ENCODE data around the gene BCL6.

The BCL6 gene

DNA sequence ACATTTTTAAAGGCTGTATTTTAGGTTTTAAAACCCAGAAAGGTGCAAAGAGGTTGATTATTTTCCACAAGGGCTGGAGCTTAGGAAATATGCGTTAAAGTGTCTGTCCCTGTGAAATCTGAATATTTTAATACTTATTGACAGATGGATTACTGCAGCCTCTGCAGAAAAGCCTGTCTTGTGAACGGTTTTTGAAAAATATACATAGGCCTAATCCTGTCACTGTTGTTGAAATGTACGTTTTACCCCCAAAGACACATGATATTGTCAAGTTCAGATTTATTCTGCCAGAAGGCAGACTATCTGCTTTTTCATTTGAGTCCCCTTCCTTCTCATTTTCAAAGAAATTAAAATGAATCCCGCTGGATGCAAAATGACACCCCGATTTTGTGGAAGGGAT, 2.2 kb upstream of the BCL6 start:
- TF ChIP-seq, protein P1, sequence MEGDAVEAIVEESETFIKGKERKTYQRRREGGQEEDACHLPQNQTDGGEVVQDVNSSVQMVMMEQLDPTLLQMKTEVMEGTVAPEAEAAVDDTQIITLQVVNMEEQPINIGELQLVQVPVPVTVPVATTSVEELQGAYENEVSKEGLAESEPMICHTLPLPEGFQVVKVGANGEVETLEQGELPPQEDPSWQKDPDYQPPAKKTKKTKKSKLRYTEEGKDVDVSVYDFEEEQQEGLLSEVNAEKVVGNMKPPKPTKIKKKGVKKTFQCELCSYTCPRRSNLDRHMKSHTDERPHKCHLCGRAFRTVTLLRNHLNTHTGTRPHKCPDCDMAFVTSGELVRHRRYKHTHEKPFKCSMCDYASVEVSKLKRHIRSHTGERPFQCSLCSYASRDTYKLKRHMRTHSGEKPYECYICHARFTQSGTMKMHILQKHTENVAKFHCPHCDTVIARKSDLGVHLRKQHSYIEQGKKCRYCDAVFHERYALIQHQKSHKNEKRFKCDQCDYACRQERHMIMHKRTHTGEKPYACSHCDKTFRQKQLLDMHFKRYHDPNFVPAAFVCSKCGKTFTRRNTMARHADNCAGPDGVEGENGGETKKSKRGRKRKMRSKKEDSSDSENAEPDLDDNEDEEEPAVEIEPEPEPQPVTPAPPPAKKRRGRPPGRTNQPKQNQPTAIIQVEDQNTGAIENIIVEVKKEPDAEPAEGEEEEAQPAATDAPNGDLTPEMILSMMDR (IDR thresholded peaks at IDR 0.05; ENCODE audit: borderline replicate concordance, insufficient read depth, low read depth, low read length): no peak
- no peak overlapping the region for H3K4me3 ChIP-seq (ENCODE audit: low read depth, low read length)

DNA sequence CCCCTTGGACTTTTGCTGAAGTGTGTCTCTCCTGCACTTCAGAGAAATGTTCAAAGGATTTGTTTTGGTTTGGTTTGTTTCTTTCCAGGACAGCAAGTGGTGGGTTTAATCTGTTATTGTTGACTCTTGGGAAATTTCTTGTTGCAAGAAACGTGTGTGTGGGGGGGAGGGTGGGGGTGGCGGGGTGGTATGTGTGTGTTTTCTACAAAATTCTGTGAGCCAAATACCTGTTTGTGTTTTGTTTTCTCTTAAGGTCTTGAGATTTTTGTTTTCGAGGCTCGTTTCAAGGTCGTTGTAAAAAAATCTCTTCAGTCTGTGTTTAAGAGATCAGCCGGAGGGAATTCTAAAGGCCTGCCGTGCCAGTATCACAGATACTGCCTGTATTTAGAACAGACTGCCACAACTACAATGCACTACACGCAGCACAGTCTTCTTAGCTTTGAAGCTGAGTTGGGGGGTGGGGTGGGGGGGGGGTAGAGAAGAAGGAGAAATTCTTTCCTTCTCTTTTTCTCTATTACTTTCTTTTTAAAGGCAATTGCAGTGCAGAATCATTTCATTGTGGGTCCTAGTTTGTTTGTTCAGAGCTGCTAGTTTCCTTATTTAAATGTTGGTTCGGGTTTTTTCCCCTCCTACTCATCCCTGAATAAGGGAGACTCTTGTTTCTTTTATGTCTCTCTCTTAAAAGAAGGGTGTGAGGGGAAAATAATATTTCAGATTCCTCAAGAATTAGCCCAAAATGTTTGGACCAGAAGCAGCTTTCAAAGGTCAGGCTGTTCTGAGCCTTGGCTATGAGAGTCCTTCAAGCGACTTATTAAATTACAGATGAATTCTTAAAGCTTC, 1.4 kb upstream of the BCL6 start:
- H3K4me3 ChIP-seq (ENCODE audit: low read depth, low read length): no peak overlapping the region
- TF ChIP-seq, protein P1 (IDR thresholded peaks at IDR 0.05; ENCODE audit: borderline replicate concordance, insufficient read depth, low read depth, low read length): no peak

DNA sequence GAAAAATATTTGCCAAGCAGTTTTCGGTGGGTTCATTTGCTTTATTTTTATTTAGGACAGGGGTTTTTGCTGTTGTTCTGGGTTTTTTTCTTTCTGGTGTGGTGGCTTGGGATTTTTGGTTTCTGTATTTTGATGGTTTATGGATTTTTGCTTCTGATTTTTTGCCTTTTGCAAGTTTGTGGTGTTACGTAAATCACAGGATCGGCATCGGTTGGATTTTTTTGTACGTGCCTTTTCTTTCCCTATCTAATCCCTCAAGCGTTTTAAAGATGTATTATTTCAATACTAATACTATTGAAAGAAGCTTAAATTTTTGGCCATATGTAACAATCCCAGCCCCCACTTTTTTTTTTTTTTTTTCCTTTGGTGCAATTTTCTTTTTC, 782 bp upstream of the BCL6 start:
- TF ChIP-seq, protein P1 (IDR thresholded peaks at IDR 0.05; ENCODE audit: borderline replicate concordance, insufficient read depth, low read depth, low read length): no peak
- no peak overlapping the region for H3K4me3 ChIP-seq (ENCODE audit: low read depth, low read length)

DNA sequence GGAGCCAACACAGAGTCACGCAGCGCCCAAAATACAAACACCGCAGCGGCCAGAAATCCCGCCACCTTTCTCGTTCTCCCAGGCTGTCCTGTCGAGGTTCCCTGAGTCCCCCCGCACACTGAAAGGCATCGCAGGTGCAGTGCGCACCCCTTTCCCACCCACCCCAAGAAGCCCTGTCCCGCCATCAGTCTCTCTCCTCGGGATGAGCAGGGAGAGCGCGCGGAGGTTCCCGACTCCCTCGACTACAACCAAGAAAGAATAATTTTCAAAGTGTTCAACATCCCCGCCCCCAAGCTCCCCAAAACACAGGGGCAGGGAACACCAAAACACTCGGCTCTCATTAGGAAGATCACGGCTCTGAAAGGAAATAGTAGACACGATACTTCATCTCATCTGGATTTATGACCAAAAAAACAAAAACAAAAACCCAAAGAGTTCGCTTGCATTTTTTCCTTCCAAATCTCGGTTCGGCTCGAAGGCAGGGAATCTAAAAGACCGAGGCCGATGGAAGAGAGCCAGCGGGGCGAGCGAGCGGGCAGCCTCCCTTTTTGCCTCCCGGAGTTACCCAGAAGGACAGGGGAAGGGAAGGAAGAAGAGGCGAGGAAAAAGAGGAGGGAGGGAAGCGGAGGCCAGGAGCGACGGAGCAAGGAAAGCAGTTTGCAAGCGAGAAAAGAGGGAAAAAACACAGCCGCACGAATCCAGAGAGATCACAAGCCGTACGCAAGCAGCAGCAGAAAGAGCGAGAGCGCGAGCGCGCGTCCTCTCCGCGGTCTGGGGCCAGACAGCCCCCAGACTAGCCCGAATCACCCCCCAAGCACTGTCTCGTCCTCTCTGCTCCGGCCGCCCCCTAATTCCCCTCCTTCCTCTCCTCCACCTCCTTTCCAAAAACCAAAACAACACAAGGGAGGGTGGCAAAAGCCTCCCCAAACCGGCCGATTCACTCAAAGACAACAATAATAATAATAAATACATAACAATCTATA, 808 bp downstream of the BCL6 start:
- H3K4me3 ChIP-seq (ENCODE audit: low read depth, low read length): peak overlapping the region; percentile 22
- TF ChIP-seq, protein P1 (IDR thresholded peaks at IDR 0.05; ENCODE audit: borderline replicate concordance, insufficient read depth, low read depth, low read length): no peak

DNA sequence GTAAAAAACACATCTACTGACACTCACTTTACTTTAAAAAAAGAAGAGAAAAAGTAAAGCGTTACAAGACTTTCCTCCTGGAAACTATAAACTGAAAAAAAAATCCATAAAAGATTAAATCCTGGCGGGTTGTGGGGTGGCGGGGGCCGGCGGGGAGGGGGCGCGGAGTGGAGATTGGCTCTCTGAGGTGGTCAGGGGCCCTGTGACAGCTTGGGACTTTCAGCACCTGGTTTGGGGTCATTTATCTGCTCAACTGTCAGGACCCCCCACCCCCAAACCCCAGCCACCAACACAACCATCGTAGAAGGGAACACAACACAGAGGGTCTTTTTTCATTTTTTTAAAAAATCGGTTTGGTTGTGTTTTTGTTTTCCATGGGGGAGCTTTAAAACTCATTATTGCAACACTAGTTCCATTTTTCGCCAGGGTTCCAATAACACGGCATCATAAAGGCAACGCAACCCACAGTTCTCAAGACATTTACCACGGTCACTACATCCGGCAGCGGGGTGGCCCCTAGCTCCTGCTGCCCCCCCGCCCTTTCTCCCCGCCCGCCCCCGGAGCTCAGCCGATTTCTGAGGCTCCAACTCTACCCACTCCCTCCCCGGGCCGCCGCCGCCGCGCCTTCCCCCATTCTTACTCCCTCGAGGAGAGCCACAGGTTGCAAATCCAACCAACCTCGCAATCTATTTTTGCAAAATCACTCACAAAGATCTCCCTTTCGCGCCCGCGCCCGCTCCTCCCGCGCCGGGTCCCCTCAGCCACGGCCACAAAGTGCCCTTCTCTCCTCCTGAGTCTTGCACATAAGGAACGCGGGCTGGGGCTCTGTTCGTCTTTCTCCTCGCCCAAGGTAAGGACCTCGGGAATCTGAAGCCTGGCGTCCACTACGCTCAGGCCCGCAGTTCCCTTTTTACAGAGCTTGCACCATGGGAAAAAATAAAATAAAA, 1.8 kb downstream of the BCL6 start:
- H3K4me3 ChIP-seq (ENCODE audit: low read depth, low read length): no peak overlapping the region
- TF ChIP-seq, protein P1 (IDR thresholded peaks at IDR 0.05; ENCODE audit: borderline replicate concordance, insufficient read depth, low read depth, low read length): no peak

DNA sequence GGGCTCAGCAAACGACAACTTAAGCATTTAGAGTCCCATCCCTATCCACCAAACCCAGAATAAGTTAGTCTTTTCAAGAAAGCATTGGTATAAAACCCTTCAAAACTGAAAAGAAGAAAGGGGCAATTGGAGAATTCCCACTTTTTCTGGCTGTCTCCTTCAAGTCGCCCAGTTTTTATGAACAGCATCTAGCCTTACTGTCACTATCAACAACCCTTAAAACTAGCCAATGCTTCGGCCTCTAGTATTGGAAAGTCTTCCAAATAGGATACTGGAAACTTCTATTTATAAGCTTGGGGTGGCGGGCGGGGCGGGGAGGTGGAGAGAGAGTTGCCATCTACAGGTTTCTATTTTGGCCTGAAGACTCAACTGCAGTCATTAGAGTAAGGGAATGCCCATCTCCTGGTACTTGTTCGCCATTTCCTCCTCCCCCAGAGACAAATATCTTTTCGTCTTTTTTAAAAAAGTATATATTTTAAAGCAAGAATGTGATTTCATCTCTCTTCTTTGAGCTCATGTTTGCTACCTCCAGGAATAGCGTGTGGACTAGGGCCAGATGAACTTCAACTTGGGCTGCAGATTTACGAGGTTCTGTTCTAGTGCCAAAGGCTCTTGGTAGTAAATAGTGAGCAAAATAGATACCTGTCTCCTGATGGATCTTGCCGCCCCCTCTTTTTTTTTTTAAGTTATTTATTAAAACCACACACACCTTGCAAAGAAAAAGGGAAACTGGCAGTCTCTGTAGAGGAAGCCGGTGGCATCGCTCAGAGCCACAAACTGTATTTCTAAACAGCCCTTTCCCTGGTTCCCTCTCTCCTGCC, 2.7 kb downstream of the BCL6 start:
- TF ChIP-seq, protein P1 (IDR thresholded peaks at IDR 0.05; ENCODE audit: borderline replicate concordance, insufficient read depth, low read depth, low read length): no peak

More for the DNA sequence above, 2.7 kb downstream of the BCL6 start:
- H3K4me3 ChIP-seq (ENCODE audit: low read depth, low read length): no peak overlapping the region
